NCI-H526 (cell line): ENCODE measurements around the gene TMEM9.
"Not testable (repeated sequence)": the region's sequence is repeated elsewhere in the genome, so short reads cannot be mapped to it uniquely, and the experiment has no call there.

Source experiments
- DNase-seq, 2 experiments: peaks; one replicate each; lab custom pipeline; 2025; lab: John Stamatoyannopoulos, UW

Gene TMEM9

DNA sequence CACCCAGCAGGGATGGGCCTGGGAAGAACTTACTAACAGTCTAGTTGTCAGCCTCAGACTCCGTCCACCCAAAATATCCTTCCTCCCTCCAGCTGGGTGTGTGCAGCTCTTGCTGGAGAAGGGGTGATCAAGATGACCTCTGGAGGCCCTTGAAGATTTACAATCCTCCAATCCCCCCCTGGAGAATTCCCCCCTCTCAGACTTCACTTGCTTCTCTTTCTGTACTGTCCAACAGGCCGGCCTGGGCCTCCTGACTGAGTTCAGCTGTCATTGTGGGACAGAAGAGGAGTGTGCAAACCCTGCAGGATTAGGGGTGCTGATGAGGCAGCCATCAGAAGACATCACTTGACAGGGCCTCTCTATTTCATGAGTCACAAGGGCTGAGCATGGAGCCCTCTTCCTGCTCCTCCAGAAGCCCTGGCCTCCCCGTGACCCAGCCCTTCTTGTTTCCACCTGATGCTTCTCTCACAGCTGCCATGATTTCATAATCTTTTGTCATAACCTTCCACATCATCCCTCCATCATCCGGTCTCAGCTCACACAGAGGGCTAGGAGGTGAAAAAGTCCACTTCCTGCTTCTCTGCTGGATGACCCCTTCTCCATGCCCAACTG lies 18.8 kb upstream of the TMEM9 start:
- DNase-seq: no peak

DNA sequence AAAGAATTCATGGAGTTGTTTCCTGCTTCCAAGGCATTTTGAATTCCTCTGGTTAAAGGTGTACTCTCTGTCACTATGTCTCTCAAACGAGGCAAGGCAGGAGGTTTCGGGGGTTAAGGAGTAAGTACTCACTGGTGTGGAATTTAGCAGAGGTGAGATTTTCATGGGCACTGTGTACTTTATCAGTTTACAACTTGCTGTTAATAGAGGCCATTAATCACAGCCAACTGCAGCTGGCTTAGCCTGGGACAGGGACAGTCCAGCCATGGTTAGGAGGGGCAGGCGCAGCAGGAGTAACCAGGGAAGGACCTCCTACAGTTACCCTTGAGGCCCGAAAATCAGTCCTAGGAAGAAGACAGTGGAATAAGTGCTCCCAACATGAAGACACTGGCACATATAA lies 18.1 kb upstream of the TMEM9 start:
- DNase-seq: no peak

DNA sequence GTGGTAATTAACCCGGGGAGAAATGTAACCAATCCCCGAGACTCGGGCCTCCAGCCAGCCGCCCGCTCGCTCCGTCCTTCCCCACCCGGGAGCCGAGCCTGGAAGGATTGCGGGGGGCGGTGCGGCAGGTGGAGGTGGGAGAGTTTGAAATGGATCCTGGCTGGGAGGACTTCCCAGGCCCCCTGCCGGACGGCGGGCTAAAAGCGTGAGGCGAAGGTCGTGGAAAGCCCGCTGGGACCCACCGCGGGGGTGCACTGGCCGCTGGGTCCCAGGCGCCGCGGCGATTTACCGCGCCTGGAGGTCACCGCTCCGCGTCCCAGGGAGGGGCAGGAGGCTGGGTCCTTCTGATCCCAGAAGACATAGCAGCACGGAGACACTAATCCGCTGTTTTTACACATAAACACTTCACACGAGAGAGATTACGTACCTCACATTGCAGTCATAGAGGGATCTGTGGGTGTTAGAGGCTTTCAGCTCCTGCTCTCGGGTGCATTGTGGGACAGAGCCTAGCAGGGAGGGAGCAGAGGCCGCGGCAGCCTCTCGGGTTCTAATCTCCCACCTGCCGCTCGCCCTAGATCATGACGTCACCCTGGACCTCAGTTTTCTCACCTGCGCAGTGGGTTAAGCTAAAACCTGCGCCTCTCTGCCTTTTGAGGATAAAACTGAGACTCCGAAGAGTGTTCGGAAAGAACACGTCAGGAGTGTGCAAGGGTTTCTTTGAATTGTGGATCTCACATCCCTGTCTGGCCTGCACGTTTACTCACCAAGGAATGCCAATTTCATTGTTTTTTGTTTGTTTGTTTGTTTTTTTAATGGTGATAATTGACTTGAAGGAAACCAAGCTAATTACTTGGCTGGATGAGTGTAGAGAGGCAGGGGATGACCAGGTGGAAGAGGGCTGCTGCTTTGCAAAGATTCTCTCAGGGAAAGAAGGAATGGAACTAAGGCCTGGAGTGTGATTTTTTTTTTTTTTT lies 17.1 kb upstream of the TMEM9 start:
- peak; percentile 50 to 90 for DNase-seq

DNA sequence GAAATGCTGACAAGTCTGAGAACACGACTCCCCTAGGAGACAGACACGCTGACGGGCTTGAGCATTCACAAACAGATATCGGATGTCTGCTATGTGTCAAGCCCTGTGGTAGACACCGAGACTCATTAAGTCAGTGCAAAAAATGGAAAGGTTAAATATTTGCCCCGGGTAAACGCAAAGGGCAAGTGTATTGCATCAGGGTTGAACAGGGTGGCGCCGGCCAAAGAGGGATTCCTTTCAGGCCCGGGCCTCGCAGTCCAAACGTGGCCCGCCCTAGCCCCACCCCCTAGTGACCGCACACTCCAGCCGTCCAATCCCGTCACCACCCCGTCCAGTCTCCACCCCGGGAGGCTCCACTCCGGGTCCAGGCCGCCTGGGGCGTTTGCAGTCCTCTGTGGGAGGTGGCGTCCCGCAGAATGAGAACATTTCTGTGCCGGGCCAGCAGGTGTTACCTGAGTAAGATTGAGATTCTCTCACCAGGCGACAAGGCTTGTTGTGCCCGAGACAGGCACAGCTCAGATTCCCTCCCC lies 16.3 kb upstream of the TMEM9 start:
- peak; percentile 88 to 92 for DNase-seq

DNA sequence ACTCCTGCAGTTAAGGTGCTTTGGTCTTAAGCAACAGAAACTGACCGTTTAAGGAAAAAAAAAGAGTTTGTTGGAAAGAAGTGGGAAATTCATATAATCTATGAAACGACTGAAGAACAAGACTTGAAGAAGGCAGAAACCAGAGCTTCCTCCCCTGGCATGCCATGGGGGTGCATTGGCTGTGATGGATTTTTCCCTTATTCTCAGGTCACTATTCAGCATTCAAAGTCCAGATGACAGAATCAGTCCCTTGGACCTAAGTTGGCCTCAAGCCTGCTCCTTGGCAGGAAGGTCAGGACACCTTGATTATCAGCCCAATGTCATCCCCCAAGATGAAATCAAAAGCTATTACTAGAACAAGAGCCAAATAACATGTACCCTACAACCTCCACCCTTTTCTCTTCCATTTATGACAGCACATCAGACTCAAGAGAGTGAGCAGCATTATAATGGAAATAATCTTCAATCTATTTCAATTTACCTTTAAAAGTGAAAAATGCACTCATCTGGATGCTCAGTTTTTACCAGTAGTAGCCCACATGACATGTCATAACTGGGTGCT lies 15.8 kb upstream of the TMEM9 start:
- no peak for DNase-seq

DNA sequence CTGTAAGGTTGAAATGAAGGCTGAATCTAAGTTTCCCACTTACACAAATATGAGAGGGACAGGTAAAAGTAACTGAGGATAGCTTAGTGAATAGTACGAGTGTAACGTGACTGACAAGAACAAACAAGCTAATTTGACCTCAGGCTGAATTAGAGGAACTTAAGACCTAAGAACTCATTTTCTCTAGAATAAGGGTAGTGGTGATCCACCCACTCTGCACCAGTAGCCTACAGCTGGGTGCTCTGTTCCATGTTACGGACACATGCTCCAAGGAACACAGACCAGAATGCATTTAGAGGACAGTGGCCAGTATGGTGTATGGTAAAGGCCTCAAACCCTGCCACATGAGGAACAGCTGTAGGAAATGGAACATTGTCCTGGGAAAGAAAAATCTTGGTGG lies 14.9 kb upstream of the TMEM9 start:
- no peak for DNase-seq

DNA sequence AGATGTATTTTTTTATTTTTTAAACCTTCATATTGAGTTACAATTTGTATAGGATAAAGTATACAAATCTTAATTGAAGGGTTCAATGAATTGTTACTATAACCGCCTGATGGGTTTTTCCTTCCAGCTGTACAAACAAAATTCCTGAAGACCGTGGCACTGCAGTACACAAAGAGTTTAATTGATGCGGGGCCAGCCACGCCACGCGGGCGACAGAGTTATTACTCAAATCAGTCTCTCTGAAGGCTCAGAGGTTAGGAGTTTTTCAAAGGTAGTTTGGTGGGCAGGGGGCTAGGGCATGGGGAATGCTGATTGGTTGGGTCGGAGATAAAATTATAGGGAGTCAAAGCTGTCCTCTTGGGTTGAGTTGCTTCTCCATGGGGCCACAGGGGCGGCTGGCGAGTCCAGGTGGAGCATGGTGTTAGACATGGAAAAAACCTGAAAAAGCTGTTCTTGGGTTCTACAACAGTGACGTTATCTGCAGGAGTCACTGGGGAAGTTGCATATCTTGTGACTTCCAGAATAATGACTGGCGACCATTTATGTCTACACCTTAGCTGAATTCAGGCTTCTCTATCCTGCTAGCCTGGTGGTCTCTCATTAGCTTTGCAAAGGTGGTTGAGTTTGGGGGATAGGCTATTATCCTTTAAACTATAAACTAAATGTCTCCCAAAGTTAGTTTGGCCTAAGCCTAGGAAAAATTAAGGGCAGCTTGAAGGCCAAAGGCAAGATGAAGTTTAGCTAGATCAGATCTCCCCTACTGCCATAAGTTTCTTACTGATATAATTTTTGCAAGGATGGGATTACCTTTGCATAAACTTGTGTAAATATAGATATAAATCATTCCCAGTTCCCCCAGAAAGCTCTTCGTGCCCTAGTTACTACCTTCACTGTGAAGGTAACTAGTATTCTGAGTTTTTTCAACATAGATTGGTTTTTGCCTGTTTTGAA lies 13.0 kb upstream of the TMEM9 start:
- peak; percentile 38 to 70 for DNase-seq

DNA sequence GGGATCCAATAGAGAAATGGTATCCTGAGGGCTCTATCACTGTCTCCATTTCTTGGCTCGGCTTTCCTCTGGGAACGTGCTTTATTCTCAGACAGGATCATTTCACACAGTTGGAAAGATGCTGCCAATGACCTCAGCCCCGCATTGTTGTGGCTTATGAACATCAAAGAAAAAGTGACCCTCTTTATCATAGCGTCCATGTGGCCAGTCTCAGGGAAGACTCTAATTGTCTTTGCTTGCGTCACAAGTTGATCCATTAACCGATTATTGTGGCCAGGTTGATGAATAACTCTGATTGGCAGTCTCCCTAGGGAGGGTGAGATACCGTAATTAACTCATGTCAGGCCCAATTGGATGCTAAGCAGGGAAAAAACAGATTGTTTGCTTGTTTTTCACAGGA lies 10.4 kb upstream of the TMEM9 start:
- no peak for DNase-seq

DNA sequence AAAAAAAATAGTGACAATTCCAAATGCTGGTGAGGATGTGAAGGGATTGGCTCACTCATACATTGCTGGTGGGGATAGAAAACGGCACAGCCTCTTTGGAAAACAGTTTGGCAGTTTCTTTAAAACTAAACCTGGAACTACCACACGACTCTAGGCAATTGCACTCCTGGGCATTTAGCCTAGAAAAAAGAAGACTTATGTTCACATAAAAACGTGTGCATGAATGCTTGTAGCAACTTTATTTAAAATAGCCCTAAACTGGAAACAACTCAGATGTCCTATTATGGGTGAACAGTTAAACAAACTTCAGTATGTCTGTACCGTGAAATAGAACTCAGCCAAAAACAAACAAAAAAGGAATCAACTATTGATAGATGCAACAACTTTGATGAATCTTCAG lies 9.4 kb upstream of the TMEM9 start:
- DNase-seq: no peak

DNA sequence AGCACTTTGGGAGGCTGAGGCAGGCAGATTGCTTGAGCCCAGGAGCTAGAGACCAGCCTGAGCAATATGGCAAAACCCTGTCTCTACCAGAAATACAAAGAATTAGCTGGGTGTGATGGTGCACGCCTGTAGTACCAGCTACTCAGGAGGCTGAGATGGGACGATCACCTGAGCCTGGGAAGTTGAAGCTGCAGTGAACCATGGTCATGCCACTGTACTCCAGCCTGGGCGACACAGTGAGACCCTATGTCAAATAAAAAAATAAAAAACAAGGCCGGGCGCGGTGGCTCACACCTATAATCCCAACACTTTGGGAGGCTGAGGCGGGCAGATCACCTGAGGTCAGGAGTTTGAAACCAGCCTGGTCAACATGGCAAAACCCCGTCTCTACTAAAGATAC lies 8.8 kb upstream of the TMEM9 start:
- not testable (repeated sequence) for DNase-seq

DNA sequence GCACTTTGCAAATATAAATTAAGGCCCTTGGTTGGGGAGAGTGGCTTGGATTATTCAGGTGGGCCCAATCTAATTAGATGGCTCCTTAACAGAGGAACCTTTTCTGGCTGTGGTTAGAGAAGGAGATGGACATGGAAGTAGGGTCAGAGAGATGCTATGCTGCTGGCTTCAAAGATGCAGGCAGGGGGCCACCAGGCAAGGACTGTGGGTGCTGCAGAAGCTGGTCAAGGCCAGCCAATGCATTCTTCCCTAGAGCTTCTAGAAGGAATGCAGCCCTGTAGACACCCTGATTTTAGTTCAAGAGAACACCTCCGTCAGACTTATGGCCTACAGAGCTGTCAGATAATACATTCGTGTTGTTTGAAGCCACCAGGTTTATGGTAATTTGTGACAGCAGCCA lies 3.7 kb upstream of the TMEM9 start:
- no peak for DNase-seq

DNA sequence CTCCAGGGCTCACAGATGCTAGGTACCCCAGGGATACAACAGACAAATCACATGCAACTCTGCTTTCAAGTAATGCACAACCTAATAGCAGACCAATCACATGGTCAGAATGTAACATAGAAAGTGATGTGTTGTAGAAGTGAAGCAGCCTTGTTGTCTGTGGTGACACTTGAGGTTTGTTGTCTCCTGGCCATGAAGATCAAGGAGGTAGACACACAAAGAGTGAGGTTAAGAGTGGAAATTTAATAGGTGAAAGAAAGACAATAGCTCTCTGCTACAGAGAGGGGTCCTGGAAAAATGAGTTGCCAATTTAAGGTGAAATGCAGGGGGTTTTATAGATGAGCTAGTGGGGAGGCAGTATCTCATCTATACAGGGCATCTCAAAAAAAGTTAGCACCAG lies 2.5 kb upstream of the TMEM9 start:
- DNase-seq: no peak

DNA sequence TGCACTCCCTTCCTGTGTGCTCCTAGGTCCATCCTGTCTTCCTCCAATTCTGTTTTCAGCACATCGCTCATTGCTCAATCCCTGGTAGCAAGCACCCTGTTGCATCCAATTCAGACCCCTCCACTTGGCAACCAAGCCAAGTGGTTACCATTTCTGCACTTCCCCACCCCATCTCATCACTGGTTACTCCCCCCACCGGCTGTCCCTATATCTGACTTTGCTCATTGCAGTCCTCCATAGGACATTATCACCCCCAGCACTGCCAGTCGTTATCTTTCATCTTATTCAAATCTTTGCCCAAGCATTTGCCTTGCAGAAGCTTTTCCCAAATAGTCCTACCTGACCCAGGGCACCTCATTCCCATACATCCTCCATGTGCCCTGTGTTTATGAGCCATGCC lies 2.1 kb upstream of the TMEM9 start:
- peak in 1 of 2 experiments; percentile 35 for DNase-seq

DNA sequence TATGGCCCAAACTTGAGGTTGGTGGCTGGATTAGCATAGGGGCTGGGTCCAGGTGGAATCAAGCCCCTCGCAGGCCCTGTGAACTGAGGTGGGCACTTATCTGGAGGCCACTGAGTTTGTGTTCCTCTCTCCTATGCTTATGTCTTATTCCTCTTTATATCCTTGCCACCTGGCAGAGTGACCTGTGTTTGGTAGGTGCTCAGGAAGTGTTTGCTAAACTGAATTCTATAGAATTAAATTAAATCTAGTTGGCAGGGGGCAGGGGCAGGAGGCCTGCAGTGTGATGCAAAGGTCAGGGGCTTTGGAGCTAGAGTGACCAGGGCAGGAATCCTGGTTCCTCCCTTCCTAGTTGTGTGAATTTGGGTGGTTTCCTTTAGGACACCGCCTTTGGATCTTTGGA lies 1.1 kb upstream of the TMEM9 start:
- no peak for DNase-seq

DNA sequence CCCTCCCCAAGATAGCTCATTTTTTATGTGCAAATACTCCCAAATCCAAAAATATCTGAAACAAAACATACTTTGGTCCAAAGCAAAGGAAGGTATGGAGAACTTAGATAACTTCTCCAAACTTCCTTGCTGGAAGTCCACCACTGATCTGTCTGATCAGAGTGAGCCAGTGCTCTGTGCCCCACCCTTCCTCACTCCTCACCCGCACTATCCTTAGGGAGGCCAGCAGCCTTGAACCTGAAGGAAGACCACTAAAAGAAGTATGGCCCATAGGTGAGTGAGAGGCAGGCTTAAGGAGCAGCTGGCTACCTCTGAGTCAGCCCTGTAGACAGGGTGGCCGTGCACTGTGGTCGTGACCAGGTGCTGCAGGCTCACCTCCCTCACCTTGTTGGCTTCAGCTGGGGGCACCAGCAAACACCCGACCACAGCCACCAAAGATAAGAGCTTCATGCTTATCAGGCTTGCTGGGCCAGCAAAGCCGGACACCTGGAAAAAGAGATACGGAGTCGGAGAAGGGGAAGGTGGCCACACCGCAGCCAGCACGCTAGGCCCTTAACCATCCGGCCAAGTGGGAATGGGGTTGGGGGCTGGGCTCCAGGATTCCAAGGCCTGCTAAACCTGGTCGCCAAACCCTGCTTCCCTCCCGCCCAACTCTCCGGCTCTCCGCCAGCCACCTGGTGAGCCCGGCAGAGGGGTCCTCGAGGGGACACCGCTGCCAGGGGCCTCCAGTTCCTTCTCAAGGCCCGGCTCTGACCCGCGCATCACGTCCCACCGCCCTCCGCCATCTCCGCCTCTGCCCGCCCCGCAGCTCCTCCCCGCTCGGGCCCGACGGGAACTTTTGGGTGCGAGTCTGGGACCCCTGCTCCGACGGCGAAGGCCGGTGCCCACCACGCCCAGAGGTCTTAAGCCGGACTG lies 543 bp downstream of the TMEM9 start:
- peak in 1 of 2 experiments; percentile 71 for DNase-seq

DNA sequence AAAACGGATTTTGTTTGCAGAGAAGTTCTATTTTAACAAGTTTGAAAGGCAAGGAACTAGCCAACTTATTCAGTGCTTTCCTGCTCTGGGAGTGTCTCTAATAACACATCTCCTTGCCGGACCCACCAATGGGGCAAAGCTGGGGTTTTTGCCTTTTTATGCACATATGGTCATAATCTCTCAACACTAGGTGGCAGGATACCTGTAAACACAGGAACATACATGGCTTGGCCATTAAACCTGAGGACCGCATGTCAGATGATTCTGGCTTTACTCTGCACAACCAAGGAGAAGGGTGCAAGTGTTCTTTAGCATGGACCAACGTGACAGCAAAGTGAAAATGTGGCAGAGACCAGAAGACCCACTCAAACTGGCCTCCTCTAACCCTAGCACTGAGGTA lies 4.9 kb downstream of the TMEM9 start:
- peak in 1 of 2 experiments; percentile 60 for DNase-seq

DNA sequence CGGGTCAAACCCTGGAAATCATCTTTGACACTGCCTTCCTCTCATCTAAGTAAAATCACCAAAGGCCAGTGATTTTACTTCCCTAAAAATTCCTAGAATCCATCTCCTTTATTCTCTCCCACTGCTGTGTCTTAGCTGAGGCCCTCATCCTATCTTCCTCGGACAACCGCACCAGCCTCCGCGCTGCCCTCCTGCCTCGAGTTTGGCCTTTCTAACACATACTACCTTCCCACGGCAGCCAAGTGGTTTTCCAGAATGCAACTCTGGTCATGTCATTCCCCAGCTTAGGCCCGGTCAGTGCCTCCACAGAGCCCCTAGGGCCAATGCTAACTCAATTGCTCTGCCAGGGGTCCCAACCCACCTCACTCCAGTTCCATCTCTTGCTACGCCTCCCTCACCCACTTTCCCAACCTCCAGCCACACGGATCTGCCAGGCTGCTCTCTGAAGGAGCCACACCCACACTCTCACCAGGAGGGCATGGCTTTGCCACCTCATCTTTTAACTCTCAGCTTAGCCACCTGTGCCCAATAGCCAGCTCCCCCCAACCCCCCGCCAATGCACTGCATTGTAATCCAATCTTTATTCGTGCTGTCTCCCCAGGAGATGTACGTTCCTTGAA lies 6.8 kb downstream of the TMEM9 start:
- DNase-seq: no peak

DNA sequence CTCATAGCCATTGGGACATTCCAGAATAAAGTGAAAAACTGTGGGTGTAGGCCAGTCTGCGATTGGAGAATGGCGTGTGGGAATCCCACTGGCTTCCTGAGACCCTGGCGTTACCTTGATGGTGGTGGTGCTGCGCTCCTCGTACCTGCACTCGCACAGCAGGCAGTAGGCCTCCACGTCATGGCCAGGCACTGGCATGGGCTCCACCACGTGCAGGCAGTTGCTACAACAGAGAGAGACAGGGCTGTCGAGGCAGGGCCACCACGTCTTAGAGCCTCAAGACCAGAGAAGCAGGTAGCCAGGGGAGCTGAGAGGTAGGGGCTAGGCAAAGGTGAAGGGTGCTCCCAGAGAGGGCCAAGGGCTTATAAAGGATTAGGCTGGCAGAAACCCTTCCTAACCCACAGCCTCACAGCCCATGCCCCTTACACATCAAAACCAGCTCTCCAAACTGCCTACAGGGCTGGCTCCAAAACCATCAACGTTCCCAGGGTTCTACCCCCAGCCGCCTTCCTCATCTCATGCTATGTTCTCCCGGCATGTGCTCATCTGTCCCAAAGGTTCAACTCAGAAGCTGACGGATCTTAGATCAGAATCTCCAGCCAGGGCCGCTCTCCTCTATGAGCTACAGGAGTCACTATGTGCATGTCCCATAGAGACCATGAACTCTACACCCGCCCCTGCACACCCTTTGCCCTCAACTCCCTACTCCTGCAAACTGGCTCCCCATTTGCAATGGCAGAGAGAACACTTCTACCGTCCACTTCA lies 7.5 kb downstream of the TMEM9 start:
- DNase-seq: no peak

DNA sequence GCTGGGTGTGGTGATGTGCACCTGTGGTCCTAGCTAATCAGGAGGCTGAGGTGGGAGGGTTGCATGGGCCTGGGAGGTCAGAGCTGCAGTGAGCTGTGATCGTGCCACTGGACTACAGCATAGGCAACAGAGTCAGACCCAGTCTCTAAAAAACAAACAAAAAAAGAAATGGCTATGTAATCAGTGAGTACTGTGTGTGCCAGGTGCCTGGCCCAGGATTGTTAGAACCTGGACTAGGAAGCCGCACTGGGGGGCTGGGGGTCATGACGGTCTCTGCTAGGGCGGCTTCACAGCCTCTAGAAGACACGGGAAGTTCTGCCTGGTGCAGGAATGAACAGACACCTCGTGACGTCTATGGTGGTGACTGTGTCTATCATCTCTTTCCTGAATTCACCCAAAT lies 8.5 kb downstream of the TMEM9 start:
- DNase-seq: no peak
